AG09309 (cell line): ENCODE measurements around the gene GNA12.

Experiments
- DNase-seq: peaks from one replicate; pipeline ENCODE4 v3.0.0-alpha.2; 2010; ENCODE audit warnings: low read depth
- H3K4me3 ChIP-seq: 2 replicates; pipeline ENCODE4 v1.5.1; 2011; ENCODE audit warnings: mild to moderate bottlenecking, low read depth, low read length, moderate library complexity; ENCODE audit not compliant: control insufficient read depth
- TF ChIP-seq, protein P1 (sequence below): IDR thresholded peaks from 2 replicates; pipeline ENCODE4 v1.5.1; 2011; ENCODE audit warnings: mild to moderate bottlenecking, low read depth, low read length, inconsistent platforms; ENCODE audit not compliant: insufficient read depth, control insufficient read depth; ENCODE audit errors: missing control alignments

The GNA12 gene

DNA sequence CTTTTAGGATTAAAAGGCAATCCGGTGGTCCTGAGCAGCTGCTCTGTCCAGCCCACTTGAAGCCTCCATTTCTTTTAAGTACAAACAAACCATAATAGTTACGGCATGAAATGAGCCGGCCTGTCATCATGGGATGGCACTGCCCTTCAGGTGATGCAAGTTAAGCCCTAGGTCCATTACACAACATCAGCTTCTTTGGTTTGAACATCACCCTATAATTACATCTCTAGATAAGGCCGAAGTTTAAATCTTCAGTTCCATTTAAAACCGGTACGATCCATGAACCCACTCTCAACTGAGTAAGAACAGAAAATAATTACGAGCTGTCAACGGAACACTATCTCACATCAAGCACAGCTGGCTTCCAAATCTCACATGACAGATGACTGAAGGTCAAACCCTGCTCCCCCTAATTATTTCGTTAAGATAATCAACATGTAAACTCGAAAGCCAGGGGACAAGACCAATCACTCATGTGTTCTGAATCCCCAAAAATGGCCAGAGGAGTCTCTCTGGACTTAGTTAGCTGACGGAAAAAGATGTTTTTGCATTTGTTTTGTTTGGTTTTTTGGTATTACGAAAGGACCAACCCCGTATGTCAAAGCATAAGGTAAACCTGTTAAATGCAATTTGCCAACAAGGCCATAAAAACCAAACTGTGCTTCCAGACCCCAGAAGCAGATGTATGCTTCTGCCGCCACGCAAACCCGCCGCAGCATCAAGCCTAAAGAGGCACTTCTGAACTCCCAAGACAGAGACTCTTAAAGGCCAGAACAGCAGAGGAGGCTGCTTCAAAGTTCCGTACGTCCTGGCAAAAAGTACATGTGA lies 10.8 kb downstream of the GNA12 start:
- no peak overlapping the region for H3K4me3 ChIP-seq
- DNase-seq: no peak
- TF ChIP-seq, protein P1, sequence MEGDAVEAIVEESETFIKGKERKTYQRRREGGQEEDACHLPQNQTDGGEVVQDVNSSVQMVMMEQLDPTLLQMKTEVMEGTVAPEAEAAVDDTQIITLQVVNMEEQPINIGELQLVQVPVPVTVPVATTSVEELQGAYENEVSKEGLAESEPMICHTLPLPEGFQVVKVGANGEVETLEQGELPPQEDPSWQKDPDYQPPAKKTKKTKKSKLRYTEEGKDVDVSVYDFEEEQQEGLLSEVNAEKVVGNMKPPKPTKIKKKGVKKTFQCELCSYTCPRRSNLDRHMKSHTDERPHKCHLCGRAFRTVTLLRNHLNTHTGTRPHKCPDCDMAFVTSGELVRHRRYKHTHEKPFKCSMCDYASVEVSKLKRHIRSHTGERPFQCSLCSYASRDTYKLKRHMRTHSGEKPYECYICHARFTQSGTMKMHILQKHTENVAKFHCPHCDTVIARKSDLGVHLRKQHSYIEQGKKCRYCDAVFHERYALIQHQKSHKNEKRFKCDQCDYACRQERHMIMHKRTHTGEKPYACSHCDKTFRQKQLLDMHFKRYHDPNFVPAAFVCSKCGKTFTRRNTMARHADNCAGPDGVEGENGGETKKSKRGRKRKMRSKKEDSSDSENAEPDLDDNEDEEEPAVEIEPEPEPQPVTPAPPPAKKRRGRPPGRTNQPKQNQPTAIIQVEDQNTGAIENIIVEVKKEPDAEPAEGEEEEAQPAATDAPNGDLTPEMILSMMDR: no peak

DNA sequence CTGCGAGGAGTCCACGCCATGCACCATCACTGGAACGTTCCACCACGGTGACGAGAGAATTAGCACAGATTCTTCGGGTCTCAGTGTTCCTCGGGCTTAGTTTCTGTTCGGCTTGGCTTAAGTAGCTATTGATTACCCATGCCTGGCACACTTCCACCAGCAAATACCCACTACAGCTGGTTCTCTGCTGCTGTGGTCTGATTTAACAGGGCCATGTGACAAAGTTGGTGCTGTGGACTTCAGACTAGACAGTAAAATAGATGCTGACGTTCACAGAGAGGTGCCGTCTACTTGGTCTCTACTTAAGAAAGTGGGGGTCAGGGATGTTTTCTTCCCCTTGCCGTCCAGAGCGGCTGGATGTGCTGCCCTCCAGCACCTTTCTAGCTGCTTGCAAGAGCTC lies 11.6 kb downstream of the GNA12 start:
- no peak overlapping the region for H3K4me3 ChIP-seq
- TF ChIP-seq, protein P1: no peak
- no peak for DNase-seq

DNA sequence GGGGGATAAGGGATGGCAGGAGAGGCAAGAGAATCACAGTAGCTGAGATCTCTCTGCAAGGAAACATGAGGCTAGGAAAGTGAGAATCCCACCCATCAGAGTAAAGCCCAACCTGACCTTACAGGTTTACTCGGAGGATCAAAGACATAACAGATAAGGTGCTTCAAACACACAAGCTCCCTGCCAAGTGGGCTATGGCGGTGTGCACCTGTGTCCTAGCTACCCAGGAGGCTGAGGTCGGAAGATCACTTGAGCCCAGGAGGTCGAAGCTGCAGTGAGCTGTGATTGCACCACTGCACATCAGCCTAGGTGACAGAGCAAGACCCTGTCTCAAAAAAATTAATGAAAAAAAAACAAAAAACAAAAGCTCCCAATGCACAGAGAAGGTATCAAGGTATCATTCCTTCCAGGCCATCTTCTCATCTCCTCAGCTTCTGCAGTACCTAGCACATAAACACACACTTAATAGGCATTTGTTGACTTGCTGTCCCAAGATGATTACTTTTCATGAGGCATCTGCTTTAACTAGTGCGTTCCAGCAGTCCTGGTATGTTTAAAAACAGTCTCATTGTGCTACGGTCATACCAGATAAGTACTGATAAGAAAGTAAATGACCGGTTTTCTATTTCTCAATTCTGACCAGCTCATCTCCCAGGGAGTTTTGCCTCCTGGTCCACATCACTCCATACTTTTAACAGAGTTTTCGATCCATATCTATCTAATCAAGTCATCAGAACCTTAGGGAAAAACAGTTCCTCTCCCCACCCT lies 13.3 kb downstream of the GNA12 start:
- TF ChIP-seq, protein P1: no peak
- no peak overlapping the region for H3K4me3 ChIP-seq
- DNase-seq: no peak

DNA sequence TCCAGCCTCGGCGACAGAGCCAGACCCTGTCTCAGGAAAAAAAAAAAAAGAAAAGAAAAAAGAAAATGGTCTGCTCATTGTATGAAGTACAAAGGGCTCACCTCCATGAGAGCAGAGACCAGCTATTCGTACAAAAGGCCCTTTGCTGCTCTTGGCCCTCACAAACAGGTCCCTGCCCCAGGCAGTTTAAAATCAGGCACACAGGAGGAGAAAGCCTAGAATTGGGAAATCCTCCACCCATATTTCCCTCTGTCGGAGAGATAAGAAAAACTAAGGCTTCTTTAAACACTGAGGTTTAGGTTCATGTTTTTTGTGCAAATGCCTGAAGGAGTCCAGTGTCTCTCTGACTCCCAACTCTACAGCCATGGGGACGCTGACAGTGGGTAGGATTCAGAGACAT lies 15.1 kb downstream of the GNA12 start:
- TF ChIP-seq, protein P1: no peak
- no peak for DNase-seq
- H3K4me3 ChIP-seq: no peak overlapping the region

DNA sequence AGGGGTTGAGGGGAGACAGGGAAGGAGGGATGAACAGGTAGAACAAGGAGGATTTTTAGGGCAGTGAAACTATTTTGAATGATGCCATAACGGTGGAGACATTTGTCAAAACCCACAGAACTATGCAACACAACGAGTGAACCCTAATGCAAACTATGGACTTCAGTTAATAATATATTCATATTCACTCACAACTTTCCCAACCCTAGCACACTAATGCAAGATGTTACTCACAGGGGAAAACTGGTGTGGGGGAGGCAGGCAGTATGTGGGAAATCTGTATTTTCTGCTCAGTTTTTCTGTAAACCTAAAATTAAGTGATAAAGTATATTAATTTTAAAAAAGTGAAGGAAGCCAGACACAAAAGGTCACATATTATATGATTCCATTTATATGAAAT lies 17.3 kb downstream of the GNA12 start:
- TF ChIP-seq, protein P1: no peak
- H3K4me3 ChIP-seq: no peak overlapping the region
- no peak for DNase-seq

DNA sequence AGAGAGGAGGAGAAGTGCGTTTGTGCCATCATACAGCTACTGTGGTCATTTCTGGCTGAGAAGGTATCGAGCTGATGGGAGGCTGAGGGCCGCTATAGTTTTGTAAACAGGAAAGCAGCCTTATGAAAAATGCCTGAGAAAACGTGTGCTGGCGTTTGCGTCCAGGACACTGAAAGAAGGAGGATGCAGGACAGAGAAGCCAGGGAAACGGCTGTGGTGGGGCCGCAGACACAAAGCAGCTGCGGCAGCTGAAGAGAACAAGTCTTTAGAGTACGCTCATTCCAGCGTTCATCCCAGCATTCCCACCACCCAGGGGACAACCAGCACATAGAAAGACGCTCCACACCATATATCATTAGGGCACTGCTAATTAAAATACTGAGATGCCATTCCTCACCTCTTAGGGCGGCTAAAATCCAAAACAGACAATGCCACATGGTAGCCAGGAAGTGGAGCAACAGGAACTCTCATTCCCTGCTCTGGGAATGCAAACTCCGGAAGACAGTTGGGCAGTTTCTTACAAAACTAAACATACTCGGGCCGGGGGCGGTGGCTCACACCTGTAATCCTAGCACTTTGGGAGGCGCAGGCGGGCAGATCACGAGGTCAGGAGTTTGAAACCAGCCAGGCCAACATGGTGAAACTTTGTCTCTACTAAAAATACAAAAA lies 18.4 kb downstream of the GNA12 start:
- TF ChIP-seq, protein P1: no peak
- no peak for DNase-seq
- no peak overlapping the region for H3K4me3 ChIP-seq
